Raji (cell line): Measurements from ENCODE around the gene ATIC.

ENCODE experiments used
- POLR2A ChIP-seq: IDR thresholded peaks from 2 replicates; pipeline ENCODE4 v1.6.1; 2011; ENCODE audit warnings: low read depth, low read length, control low read depth; ENCODE audit not compliant: insufficient read depth

ATIC gene

GRCh38 chr2:215299337-215299859 lies 12.5 kb upstream of the ATIC start:
- TF ChIP-seq POLR2A, result no peak

- TF ChIP-seq POLR2A, result no peak
Observed at GRCh38 chr2:215301994-215302393, 9.9 kb upstream of the ATIC start.

- TF ChIP-seq POLR2A, result no peak
Observed at GRCh38 chr2:215313255-215313613, 1.4 kb downstream of the ATIC start.

- TF ChIP-seq POLR2A, result no peak
Observed at GRCh38 chr2:215314896-215315295, 3.0 kb downstream of the ATIC start.

DNA sequence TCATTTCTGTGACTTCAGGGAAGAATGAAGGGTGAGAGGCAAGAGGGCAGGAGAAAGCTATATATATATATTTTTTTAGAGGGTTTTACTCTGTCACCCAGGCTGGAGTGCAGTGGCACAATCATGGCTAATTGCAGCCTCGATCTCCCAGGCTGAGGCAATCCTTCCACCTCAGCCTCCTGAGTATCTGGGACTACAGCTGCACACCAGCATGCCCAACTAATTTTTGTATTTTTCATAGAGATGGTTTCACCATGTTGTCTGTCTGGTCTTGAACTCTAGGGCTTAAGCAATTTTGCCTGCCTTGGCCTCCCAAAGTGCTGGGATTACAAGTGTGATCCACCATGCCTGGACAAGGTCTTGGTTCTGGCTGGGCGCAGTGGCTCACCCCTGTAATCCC lies 3.4 kb downstream of the ATIC start:
- no peak for TF ChIP-seq POLR2A

DNA sequence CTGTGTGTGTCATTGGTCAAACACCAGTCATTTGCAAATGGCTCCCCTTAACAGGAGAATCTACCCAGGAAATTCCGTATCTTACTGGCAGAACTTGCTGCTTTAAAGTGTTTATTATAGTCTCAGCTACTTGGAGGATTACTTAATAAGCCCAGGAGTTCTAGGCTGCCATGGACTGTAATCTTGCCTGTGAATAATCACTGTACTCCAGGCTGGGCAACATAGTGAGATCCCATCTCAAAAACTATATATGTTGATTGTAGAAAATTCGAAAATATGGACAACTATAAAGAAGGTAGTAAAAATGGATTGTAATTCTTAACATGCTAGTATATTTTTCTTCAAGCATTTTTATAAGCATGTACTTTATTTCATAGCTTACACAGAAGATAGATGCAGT lies 4.5 kb downstream of the ATIC start:
- TF ChIP-seq POLR2A, result no peak

DNA sequence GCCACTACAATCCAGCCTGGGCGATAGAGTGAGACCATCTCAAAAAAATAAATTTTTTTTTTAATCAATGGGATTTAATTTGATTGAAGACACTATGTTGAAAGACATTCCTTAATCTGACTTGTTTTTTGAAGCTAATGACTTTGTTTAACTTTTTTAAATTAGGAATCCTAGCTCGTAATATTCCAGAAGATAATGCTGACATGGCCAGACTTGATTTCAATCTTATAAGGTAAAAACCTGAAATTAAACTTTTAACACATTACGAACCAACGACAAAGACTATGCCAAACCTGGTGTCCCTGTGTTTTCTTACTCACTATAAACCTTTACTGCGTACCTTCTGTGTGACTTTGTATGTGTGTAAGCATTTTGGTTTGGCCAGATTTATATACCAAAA lies 7.6 kb downstream of the ATIC start:
- TF ChIP-seq POLR2A, result no peak

DNA sequence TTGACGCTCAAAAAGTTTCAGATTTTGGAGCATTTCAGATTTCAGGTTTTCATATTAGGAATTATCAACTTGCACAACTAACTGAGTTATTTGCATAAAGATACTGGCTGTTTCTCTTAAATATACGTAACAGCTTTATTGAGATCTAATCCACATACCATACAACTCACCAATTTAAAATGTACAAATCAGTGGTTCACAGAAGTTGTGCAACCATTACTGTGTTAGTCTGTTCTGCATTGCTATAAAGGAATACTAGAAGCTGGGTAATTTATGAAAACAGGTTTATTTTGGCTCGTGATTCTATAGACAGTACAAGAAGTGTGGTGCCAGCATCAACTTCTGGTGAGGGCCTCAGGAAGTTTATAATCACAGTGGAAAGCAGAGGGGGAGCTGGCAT lies 8.2 kb downstream of the ATIC start:
- TF ChIP-seq POLR2A, result no peak

GRCh38 chr2:215320679-215321078 lies 8.8 kb downstream of the ATIC start:
- no peak for TF ChIP-seq POLR2A

- TF ChIP-seq POLR2A, result no peak
Observed at GRCh38 chr2:215324811-215325210, 13.0 kb downstream of the ATIC start.

- TF ChIP-seq POLR2A, result no peak
Observed at GRCh38 chr2:215328066-215328465, 16.2 kb downstream of the ATIC start.

- no peak for TF ChIP-seq POLR2A
Observed at GRCh38 chr2:215332872-215333595, 21.2 kb downstream of the ATIC start.

DNA sequence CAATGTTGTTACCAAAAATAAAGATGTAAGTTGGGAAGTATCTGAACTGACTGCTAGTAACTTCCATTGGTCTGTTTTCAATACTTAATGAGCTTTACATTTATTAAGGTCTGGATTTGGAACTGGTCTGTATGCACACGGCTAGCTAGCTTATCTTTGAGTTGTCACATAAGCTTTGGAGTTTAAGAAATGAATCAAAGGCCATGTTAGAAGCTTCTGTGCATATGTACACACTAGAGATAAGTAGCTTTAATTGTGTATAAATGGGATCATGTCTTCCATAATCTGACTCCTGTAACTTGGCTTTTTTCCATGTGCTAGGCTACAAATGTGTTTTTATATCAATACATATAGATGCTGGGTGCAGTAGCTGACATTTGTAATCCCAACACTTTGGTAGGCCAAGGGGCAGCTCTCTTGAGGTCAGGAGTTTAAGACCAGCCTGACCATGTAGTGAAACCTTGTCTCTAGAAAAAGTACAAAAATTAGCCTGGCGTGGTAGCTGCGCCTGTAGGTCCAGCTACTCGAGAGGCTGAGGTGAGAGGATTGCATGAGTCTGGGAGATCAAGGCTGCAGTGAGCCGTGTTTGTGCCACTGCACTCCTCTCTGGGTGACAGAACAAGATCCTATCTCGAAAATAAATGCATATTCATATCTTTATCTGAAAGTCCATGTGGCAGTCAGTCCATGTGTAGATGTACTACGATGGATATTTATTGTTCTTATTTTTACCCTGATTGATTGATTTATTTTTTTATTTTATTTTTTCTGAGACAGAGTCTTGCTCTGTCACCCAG lies 27.2 kb downstream of the ATIC start:
- TF ChIP-seq POLR2A, result no peak

DNA sequence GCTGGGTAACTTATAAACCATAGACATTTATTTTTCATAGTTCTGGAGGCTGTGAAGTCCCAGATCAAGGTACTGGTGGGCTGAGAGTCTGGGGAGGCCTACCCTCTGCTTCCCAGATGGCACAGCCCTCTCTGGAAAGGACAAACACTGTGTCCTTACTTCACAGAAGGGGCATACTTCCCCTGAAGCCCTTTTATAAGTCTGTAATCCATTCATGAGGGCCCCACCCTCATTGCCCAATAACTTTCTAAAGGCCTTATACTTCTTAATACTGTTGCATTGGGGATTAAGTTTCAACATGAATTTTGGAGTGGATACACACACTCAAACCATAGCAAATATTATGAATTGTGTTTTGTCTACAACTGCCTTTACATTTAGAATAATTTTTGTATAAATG lies 36.0 kb downstream of the ATIC start:
- no peak for TF ChIP-seq POLR2A

GRCh38 chr2:215352602-215353001 lies 40.7 kb downstream of the ATIC start:
- TF ChIP-seq POLR2A, result no peak

DNA sequence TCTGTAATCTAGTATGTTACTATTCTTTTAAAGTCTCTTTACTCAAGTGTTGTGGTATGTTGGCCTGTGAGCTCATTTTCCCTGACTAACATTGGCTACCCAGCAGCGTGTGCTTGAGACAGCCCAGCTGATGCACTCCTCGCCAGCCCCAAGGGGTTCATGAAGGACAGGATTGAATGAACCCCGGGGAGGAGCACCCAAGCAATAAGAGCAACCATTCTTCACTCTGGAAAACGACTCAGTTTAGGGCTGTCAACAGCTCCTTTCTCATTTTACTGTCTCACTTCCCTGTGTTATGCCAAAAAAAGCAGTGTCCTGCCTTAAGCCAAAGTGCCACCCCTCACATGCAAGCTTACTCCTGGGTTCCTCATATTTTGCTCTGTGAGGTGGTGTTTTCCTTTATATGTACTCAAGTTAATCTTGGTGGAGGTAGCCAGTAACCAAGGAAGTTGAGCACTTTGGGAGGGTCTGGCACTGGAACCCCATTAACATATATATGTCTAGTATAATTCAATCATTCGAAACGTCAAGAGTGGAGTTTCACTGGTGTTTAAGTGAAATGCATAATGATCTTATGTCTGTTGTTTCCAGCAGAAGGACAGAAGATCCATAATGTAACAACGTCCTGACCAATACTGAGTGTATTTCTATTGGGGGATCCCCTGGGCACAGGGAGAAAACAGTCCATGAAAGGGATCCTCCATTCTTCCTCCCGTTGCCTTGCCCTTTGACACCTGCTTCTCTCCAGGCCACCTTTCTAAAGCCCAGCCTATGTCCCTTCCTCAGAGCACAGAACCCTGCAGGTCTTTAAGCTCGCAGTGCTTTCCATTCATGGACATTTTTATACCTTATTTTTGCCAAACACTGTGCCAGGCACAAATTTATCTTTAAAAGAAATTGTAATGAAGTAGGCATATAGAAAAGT lies 43.2 kb downstream of the ATIC start:
- TF ChIP-seq POLR2A, result no peak

- no peak for TF ChIP-seq POLR2A
Observed at GRCh38 chr2:215355801-215356200, 43.9 kb downstream of the ATIC start.
